Activated effector memory CD4-positive, alpha-beta T cell treated with anti-CD3 and anti-CD28 coated beads, Interleukin-2, amount 50 U/mL, for 16 hours (primary cell): ENCODE measurements around the gene ANKRD29.
"Not testable (repeated sequence)": the region's sequence is repeated elsewhere in the genome, so short reads cannot be mapped to it uniquely, and the experiment has no call there.

ENCODE experiments used
- DNase-seq: peaks from one replicate; pipeline ENCODE4 v3.0.0-alpha.2; 2020

The ANKRD29 gene

DNA sequence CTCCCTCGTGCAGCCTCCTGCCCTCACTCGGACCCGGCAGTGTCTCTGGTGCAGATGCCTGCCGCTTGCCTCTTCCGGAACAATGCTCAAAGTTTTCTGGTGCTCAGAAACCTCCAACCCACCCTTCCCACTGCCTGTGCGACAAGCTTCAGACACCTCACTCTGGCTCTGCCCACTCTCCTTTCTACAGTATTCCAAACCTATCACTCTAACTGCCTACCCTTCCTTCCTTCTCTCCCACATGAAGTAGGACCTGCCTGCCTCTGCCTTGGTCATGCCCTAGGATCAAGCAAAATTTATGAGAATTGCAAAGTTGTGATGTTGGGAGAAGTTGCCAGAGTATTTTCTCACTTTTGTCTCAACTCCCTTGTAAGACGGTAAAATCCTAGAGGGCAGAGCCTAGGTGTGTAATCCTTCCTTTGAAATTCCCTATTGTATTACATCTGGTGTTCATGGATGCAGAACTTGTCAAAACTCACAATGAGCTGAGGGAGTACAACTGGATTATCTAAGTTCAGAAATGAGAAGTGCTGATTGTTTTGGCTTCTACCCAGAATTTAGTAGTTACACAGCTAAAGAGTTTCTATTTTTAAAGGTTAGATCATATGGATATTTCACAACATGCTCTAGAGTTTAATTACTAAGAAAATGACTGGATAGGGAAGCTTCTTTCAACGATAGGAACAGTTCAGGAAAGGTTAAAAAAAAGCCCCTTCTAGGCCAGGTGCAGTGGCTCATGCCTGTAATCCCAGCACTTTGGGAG lies 83.6 kb downstream of the ANKRD29 start:
- DNase-seq, result no peak

- no peak for DNase-seq
Measured at GRCh38 chr18:23578067-23578701, 84.5 kb downstream of the ANKRD29 start.

- not testable (repeated sequence) for DNase-seq
Measured at GRCh38 chr18:23577521-23577920, 85.2 kb downstream of the ANKRD29 start.

DNA sequence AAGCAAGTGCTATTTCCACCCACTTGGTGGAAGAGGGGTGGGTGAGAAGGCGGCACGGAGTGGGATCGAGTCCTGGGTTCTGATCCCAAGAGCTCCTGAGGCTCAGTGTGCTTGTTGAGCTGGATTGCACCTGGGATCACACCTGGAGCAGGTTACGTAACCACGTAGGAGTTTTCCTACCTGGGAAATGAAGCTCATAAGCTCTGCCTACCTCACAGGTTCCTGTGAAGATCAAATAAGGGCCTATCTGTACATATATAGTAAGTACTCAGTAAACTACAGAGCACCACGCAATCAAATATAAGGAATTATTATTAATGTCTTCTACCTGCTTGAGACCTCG lies 87.4 kb downstream of the ANKRD29 start:
- no peak for DNase-seq

DNA sequence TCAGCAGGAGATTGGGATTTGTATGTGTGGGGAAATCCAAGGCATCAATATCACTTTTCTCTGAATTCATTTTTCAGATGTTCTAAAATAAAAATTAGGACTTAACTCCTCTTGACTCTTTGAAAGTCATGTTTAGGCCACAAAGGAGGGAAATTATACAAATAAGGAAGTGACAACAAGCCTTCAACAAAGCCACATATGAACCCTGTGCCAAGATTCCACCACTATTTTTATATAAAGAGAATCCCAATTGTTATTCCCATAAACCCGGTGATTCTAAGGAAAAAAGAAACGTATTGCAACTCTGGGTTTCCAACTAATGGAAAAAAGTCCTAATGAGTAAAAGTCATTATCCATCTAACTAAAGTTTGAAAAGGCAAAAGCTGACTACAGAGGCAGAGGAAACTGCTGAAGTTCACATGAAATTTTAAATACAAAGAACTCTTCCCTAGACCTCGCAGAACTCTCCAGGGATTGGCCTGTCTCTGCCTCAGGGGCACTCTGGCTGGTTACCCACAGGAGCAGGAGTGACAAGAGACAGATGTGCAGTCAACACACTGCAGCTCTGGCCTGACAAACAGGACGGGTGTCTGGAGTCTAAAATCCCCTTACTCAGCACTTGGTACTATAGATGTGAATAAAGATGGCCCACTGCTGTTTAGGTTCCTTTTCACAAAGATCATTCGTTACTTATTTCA lies 88.0 kb downstream of the ANKRD29 start:
- no peak for DNase-seq

DNA sequence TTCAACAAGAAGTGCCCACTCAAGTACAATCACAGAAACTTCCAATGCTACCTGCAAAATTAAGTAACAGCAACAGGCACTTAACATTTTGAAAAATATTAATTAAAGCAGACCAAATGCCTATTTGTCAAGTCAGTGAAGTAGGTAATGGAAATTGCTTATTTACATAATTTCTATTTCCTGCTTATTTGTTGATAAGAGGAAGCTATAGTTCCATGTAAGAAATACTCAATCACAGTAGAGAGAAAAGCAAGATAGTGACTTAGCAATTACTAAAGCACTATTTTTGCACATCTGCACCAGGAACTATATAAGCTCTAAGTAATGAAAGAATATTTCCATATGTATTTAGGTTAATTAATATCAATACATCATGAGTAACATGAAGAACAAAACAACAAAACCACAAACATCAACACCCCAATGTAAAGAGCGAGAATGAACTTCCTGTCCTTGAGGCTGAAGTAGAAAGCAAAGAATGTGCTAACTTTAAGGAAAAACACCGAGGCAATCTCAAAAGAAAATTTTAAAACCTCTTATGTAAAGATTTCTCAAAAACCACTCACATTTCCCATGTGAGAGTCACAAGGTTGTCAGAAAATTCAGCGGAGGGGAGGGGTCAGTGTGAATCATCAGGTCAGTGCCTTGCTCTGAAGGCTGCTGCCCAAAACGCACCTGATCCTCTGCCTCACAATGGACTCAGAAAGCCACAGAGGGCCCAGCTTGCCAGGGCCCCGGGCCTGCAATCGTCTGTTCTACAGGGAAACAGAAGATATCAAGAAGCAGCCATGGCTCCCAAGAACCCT lies 88.9 kb downstream of the ANKRD29 start:
- peak; percentile 80 for DNase-seq

DNA sequence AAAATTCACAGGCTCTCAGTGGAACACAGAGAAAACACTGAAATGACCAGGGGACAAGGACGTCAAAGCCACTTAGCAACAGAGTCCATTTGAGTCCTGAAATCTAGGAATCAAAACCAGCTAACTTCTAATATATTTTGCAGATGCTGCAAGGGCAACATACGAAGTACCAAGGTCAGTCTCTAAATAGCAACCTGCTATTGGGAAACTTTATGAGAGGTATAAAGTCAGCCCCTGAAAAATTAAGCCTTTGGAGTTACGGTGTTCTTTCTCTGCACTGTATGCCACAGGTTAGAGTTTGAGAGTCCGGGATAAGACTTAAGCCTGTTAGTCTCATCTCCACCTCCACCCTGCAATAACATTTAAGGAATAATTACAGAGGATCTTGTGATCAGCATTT lies 89.7 kb downstream of the ANKRD29 start:
- no peak for DNase-seq

GRCh38 chr18:23572570-23572969 lies 90.1 kb downstream of the ANKRD29 start:
- no peak for DNase-seq

DNA sequence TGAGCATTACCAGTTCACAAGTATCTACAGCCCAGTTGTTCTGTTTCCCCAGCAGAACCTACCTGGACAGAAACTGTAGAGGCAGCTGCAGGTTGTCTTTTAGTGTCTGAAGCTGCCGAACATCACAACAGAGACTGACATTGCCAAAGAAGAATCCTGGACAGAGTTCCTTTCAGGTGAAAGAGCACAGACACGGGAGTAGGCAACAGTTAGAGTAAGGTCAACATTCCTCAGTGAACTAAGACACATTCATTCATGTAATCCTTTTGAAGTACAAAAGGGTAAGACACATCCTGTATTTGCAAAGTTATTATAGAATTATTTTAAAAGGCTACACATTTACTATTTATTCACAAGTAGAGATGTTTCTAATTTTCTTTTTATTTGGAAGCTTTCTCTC lies 90.7 kb downstream of the ANKRD29 start:
- DNase-seq, result no peak

GRCh38 chr18:23570912-23571504 lies 91.7 kb downstream of the ANKRD29 start:
- no peak for DNase-seq

- no peak for DNase-seq
Measured at GRCh38 chr18:23569299-23570063, 93.2 kb downstream of the ANKRD29 start.

GRCh38 chr18:23568281-23569138 lies 94.2 kb downstream of the ANKRD29 start:
- DNase-seq, result no peak

- DNase-seq, result no peak
Measured at GRCh38 chr18:23567671-23568070, 95.0 kb downstream of the ANKRD29 start.

GRCh38 chr18:23565916-23566547 lies 96.7 kb downstream of the ANKRD29 start:
- DNase-seq, result no peak

DNA sequence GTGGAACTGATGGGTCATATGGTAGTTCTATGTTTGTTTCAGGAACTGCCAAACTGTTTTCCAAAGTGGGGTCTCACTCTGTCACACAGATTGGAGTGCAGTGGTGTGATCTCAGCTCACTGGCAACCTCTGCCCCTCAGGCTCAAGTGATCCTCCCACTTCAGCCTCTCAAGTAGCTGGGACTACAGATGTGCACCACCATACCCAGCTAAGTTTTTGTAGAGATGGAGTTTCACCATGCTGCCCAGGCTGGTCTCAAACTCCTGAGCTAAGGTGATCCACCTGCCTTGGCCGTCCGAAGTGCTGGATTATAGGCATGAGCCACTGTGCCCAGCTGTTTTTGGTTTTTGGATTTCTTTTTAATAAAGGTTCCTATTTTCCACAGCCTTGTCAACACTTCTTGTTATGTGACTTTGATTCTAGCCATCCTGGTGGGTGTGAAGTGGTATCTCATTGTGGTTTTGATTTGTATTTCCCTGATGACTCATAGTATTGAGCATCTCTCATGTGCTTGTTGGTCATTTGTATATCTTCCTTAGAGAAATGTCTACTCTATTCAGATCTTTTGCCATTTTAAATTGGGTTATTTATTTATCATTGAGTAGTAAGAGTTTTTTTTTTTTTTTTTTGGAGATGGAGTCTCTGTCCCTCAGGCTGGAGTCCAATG lies 99.2 kb downstream of the ANKRD29 start:
- no peak for DNase-seq

DNA sequence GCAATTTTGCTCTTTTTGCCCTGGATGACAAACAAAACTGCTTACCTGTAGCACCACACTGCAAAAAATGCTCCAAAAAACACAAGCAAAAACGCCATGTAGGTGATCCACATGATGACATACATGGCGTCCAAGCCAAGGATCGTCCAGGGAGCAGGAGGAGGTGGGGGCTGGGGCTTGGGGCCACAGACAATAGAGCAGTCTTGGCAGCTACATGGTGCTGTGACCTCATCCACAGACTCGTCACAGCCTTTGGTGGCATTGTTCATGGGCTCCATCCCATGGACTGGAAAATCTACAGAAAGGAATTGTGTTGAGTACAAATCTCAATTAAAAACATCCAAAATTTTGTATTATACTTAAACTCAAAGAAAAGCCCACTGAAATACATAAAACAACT lies 102.5 kb downstream of the ANKRD29 start:
- no peak for DNase-seq

DNA sequence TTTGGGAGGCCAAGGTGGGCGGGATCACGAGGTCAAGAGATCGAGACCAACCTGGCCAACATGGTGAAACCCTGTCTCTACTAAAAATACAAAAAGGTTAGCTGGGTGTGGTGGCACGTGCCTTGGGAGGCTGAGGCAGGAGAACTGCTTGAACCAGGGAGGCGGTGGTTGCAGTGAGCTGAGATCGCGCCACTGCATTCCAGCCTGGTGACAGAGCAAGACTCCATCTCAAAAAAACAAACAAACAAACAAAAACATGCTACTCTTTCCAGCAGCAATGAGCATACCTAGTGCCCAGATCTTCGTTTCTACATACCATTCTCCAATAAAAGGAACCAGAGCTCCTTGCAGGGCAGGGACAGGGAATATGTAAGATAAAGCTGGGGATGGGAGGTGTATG lies 105.2 kb downstream of the ANKRD29 start:
- DNase-seq, result not testable (repeated sequence)

DNA sequence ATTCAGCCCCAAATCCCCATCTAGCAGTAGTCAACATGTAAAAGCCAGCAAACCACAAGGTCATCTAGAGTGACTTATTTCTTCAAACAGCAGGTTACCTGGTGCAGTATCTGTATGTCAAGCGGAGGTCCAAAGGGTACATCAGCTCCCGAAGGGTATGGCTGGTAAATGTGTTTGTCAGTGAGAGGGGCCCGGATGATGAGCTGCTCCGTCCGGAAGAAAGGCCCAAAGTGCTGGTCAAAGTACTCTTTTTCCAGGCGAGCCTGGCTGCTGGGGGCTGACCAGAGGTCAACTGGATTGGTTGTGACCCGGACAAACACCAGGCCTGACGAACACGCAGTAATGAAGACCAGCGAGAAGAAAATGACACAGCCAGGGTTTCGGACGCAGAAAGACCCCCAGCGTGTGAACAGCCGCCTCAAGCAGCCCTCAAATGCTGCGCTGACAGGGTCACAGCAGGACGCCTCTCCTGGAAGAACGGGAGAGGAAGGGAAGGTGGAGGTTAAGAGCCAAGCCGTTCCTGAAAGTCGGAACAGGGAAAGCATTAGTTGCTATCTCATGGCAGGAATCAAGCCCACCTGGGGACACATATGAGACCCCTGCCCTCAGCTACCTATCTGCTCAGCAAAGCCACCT lies 106.4 kb downstream of the ANKRD29 start:
- no peak for DNase-seq

DNA sequence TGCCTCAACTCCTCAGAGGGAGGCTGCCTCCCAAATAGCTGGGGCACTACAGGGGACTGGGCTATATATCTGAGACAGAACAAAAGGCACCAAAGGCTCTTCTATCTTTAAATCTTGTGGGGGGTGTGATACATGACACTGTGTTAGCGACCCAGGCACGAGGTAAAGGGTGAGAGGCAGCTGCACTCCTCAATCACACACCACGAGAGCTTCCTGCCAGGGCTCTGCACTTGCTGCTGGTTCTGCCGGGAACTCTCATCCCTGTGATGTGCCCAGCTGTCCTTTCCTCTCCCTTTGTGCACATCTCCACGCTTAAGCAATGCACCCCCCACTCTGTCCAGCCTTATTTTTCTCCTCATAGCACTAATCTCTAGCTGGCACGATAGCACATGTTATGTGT lies 108.8 kb downstream of the ANKRD29 start:
- DNase-seq, result no peak

DNA sequence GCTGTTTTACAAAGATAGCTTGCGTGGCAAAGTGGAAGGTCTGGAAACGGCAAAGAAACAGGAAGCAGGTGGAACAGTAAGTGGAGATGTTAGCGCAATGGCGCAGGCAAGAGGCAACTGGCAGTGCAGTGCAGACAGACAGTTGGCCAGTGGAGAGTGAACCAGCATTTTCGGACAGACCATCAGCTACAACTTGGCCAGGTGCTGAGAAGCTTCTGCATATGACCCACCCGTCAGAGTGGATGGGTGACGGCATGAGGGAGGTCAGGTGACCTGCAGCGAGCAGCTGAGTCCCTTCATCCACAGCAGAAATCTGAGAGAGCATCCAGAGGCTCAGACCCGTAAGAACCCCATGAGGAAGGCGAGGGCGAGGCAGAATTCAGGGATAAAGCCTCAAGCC lies 110.2 kb downstream of the ANKRD29 start:
- no peak for DNase-seq
